ENCODE results near the gene MOB3A.
"Not testable (repeated sequence)": the region's sequence is repeated elsewhere in the genome, so short reads cannot be mapped to it uniquely, and the experiment has no call there.

The MOB3A gene

DNA sequence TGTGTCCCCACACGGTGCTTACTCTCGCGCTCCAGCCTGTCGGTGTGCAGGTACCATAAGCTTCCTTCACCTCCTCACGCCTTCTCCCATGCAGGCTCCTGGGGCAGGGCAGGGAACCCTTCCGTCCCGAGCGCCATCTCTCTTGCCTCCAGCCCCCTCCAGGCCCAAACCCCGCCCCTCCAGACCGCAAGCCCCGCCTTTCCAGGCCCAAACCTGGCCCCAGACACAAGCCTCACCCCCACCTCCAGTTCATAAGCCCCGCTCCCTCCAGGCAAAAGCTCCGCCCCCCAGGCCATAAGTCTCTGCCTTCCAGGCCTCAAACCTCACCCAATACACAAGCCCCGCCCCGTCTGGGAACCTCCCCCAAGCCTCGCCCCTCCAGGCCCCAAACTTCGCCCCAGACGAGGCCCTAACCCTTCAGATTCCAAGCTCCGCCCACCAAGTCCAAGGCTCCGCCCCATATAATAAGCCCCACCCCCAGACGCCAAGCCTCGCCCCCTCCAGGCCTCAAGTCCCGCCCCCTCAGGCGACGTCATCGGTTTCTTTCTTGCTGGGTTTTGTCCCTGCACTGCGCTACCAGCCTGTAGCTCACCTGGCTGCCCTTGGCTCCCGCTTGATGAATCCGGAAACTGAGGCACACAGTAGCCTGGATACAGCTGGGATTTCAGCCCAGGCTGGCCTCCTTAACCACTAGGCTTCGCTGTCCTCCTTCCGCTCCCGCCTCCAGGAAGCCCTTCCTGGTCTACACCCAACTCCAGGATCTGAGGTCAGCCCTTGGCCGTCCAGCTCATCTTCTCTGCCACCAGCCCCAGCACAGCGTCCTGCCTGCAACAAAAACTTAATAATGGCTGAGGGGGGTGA lies 61.2 kb downstream of the MOB3A start:
- in situ Hi-C loops (cut with MboI; ENCODE audit: low pct_unique_long_range_greater_than_20kb, low sequenced_read_pairs, unreplicated experiment): no loop called here
- no peak for TF ChIP-seq CTCF (IDR thresholded peaks at IDR 0.05; ENCODE audit: extremely low read depth, insufficient read depth, missing control alignments)
- peak; percentile 79 for DNase-seq (ENCODE audit: low spot score)

GRCh38 chr19:2034253-2034652 lies 61.9 kb downstream of the MOB3A start:
- DNase-seq (ENCODE audit: low spot score); in situ Hi-C loops (cut with MboI; ENCODE audit: low pct_unique_long_range_greater_than_20kb, low sequenced_read_pairs, unreplicated experiment): not testable (repeated sequence)

DNA sequence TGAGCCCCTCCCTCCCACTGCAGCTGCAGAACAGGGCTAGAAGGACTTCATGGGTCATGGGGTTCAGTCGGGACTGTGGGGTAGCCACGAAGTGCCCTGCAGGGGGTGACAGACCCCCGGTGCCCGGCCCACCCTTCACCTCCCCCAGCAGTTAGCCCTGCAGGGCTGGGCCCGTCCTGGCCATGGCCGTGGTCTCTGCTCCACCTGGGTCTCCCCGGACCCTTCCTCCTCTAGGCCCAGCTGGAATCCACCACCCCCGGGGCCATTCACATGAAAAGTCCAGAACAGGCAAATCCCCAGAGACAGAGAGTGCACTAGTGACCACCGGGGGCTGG lies 62.3 kb downstream of the MOB3A start:
- in situ Hi-C loops (cut with MboI; ENCODE audit: low pct_unique_long_range_greater_than_20kb, low sequenced_read_pairs, unreplicated experiment): no loop called here
- DNase-seq (ENCODE audit: low spot score): no peak
- no peak for TF ChIP-seq CTCF (IDR thresholded peaks at IDR 0.05; ENCODE audit: extremely low read depth, insufficient read depth, missing control alignments)

GRCh38 chr19:2033115-2033824 lies 62.9 kb downstream of the MOB3A start:
- DNase-seq (ENCODE audit: low spot score): no peak
- in situ Hi-C loops (cut with MboI; ENCODE audit: low pct_unique_long_range_greater_than_20kb, low sequenced_read_pairs, unreplicated experiment): no loop called here
- TF ChIP-seq CTCF (IDR thresholded peaks at IDR 0.05; ENCODE audit: extremely low read depth, insufficient read depth, missing control alignments): no peak

- no peak for DNase-seq (ENCODE audit: low spot score)
- in situ Hi-C loops (cut with MboI; ENCODE audit: low pct_unique_long_range_greater_than_20kb, low sequenced_read_pairs, unreplicated experiment): no loop called here
- TF ChIP-seq CTCF (IDR thresholded peaks at IDR 0.05; ENCODE audit: extremely low read depth, insufficient read depth, missing control alignments): no peak
These were observed 63.7 kb downstream of the MOB3A start for GRCh38 chr19:2032296-2032941.

- in situ Hi-C loops (cut with MboI; ENCODE audit: low pct_unique_long_range_greater_than_20kb, low sequenced_read_pairs, unreplicated experiment): no loop called here
These were observed 68.8 kb downstream of the MOB3A start for GRCh38 chr19:2027361-2027760.

More at GRCh38 chr19:2027361-2027760, 68.8 kb downstream of the MOB3A start:
- DNase-seq (ENCODE audit: low spot score): no peak
- TF ChIP-seq CTCF (IDR thresholded peaks at IDR 0.05; ENCODE audit: extremely low read depth, insufficient read depth, missing control alignments): no peak
